GM12878 (cell line): ENCODE measurements around the gene CARD9. TPM values are rescaled to one million over a fixed set of nuclear protein-coding genes. Genes with fewer than 3 reads are reported as not detected.

ENCODE experiments used
- ATAC-seq: fragments of 200-7000 bp; cut with Tn5 transposase; 3 replicates; pipeline ENCODE4 v1.9.1; 2020; ENCODE audit warnings: mild to moderate bottlenecking, moderate library complexity
- BruUV-seq: library from RNA; stranded (reverse); fragments of 400-500 nt; replicated peaks from 2 replicates; lab custom pipeline; 2021; lab: Mats Ljungman, UMichigan
- CTCF ChIA-PET: fragments of 300-600 bp; sonication (Branson Sonifier 250); formaldehyde crosslinking; extraction: SDS; loops from one replicate; lab custom pipeline; 2021; ENCODE audit warnings: inconsistent platforms; lab: Yijun Ruan, JAX
- POLR2A ChIA-PET: fragments of 350-600 bp; formaldehyde crosslinking; extraction: SDS; loops from one replicate; lab custom pipeline; 2021; ENCODE audit warnings: inconsistent platforms; lab: Charles Lee
- RAD21 ChIA-PET: fragments of 300-600 bp; sonication (Branson Sonifier 250); formaldehyde crosslinking; loops from one replicate; lab custom pipeline; 2023; ENCODE audit warnings: antibody characterized with exemption; ENCODE audit not compliant: unreplicated experiment; lab: Charles Lee
- SMC1A ChIA-PET: fragments of 300-600 bp; sonication (Branson Sonifier 250); formaldehyde crosslinking; loops from one replicate; lab custom pipeline; 2023; ENCODE audit not compliant: unreplicated experiment, uncharacterized antibody; lab: Charles Lee
- DNase-seq: peaks from one replicate; pipeline ENCODE4 v3.0.0-alpha.2; 2011; ENCODE audit warnings: low read depth, low spot score
- FAIRE-seq: peaks from 3 replicates; lab custom pipeline; 2011; peaks lifted over from hg19 to GRCh38; lab: Jason Lieb, UNC
- H2AFZ ChIP-seq: 2 replicates; pipeline ENCODE4 v1.6.0; 2011; ENCODE audit warnings: low read depth, low read length, control low read depth; ENCODE audit not compliant: control insufficient read depth
- H3K27ac ChIP-seq: 2 replicates; pipeline ENCODE4 v1.5.1; 2011; ENCODE audit warnings: control low read depth; ENCODE audit not compliant: control insufficient read depth, insufficient read depth
- H3K27me3 ChIP-seq, 2 experiments: replicated peaks in 1 of 2; 2 replicates each; pipeline versions ENCODE4 v1.6.0 to v1.6.1; 2011; ENCODE audit warnings: low read length in 1 of 2; ENCODE audit not compliant: control insufficient read depth in 2 of 2, insufficient read depth in 2 of 2
- H3K36me3 ChIP-seq, 2 experiments: 2 replicates each; pipeline ENCODE4 v1.5.1; 2011; ENCODE audit warnings: low read length in 1 of 2; ENCODE audit not compliant: control insufficient read depth in 2 of 2, insufficient read depth in 2 of 2
- H3K4me1 ChIP-seq: 2 replicates; pipeline ENCODE4 v1.6.1; 2011; ENCODE audit warnings: mild to moderate bottlenecking, low read length, moderate library complexity, mixed read lengths; ENCODE audit not compliant: control insufficient read depth, insufficient read depth
- H3K4me2 ChIP-seq: 2 replicates; pipeline ENCODE4 v1.6.0; 2011; ENCODE audit warnings: control low read depth; ENCODE audit not compliant: control insufficient read depth, insufficient read depth
- H3K4me3 ChIP-seq: fragments of 200-600 bp; sonication (generic); 2 replicates; pipeline ENCODE4 v1.5.1; 2016
- H3K79me2 ChIP-seq: 2 replicates; pipeline ENCODE4 v1.6.0; 2011; ENCODE audit warnings: low read length; ENCODE audit not compliant: control insufficient read depth, insufficient read depth
- H3K9ac ChIP-seq: 2 replicates; pipeline ENCODE4 v1.8.0; 2011; ENCODE audit warnings: low read length, control low read depth, mixed read lengths; ENCODE audit not compliant: control insufficient read depth, insufficient read depth
- H3K9me3 ChIP-seq: replicated peaks from 3 replicates; pipeline ENCODE4 v1.5.1; 2011; ENCODE audit warnings: mild to moderate bottlenecking, low read length; ENCODE audit not compliant: control insufficient read depth, insufficient read depth
- H4K20me1 ChIP-seq: 2 replicates; pipeline ENCODE4 v1.6.0; 2011; ENCODE audit not compliant: control insufficient read depth, insufficient read depth
- ATF3 ChIP-seq: IDR thresholded peaks from 2 replicates; pipeline ENCODE4 v1.6.1; 2011; ENCODE audit warnings: low read depth, mild to moderate bottlenecking, low read length, moderate library complexity, borderline replicate concordance; ENCODE audit errors: extremely low read depth
- BCL11A ChIP-seq: IDR thresholded peaks from 2 replicates; pipeline ENCODE4 v1.6.1; 2011; ENCODE audit warnings: low read depth, low read length
- BMI1 ChIP-seq: fragments of 450-650 bp; IDR thresholded peaks from 2 replicates; pipeline ENCODE4 v1.6.1; 2016; ENCODE audit warnings: mild to moderate bottlenecking, moderate library complexity, borderline replicate concordance
- BRCA1 ChIP-seq: IDR thresholded peaks from 2 replicates; pipeline ENCODE4 v1.6.1; 2011; ENCODE audit warnings: low read depth, low read length, improper control_type of control experiment
- ELK1 ChIP-seq: IDR thresholded peaks from 2 replicates; pipeline ENCODE4 v1.6.1; 2012; ENCODE audit warnings: low read depth, low read length, improper control_type of control experiment
- ETV6 ChIP-seq, 2 experiments: fragments of 450-650 bp in 1 of 2; IDR thresholded peaks in 1 of 2; conservative IDR thresholded peaks in 1 of 2; 2 replicates each; pipeline ENCODE4 v1.6.1; 2014; ENCODE audit warnings: antibody characterized with exemption in 1 of 2, borderline replicate concordance in 1 of 2, low read depth in 1 of 2, mild to moderate bottlenecking in 1 of 2, moderate library complexity in 1 of 2
- FOXM1 ChIP-seq: IDR thresholded peaks from 2 replicates; pipeline ENCODE4 v1.6.1; 2012; ENCODE audit warnings: low read depth, mild to moderate bottlenecking, inconsistent platforms, low read length, moderate library complexity
- HSF1 ChIP-seq: fragments of 150-350 bp; IDR thresholded peaks from 2 replicates; pipeline ENCODE4 v1.6.1; 2014; ENCODE audit warnings: mild to moderate bottlenecking, low read depth, low read length
- MXI1 ChIP-seq: fragments of 150-350 bp; IDR thresholded peaks from 2 replicates; pipeline ENCODE4 v1.6.1; 2011; ENCODE audit warnings: low read depth, mild to moderate bottlenecking, inconsistent platforms, low read length, improper control_type of control experiment
- NKRF ChIP-seq: fragments of 450-650 bp; conservative IDR thresholded peaks from 2 replicates; pipeline ENCODE4 v1.6.1; 2017; ENCODE audit warnings: mild to moderate bottlenecking, moderate library complexity
- SIN3A ChIP-seq: IDR thresholded peaks from 2 replicates; pipeline ENCODE4 v1.6.1; 2012; ENCODE audit warnings: low read depth, low read length, improper control_type of control experiment
- STAT1 ChIP-seq: fragments of 450-650 bp; conservative IDR thresholded peaks from 2 replicates; pipeline ENCODE4 v1.6.1; 2014; ENCODE audit warnings: antibody characterized with exemption, mild to moderate bottlenecking
- TARDBP ChIP-seq: IDR thresholded peaks from 2 replicates; pipeline ENCODE4 v1.6.1; 2016; ENCODE audit warnings: borderline replicate concordance
- USF2 ChIP-seq: IDR thresholded peaks from 2 replicates; pipeline ENCODE4 v1.6.1; 2011; ENCODE audit warnings: low read depth, low read length, improper control_type of control experiment, borderline replicate concordance
- WGBS: methylation state at CpG from one replicate; pipeline ENCODE4 v1.1.6; 2016; ENCODE audit warnings: low lambda C conversion rate; ENCODE audit not compliant: insufficient replicate concordance, insufficient coverage; ENCODE audit errors: missing lambda C conversion rate; 5-methylcytosine and 5-hydroxymethylcytosine counted together
- in situ Hi-C: fragments of 300-500 bp; cut with MboI; formaldehyde crosslinking; loops from 9 replicates; pipeline ENCODE4 v1.14.3; 2018; ENCODE audit warnings: mixed read lengths
- intact Hi-C: fragments of 100-400 bp; cut with micrococcal nuclease; formaldehyde crosslinking; loops from one replicate; pipeline ENCODE4 v1.14.2; 2022; ENCODE audit not compliant: unreplicated experiment
- polyA plus RNA-seq, 11 experiments: library from polyadenylated mRNA; depleted of rRNA in 4 of 11; unstranded in 6 of 11; stranded (reverse) in 5 of 11; fragments of >200 nt; fragmentation: Nextera tagmentation in 4 of 11; fragmentation: Illumina TruSeq in 1 of 11; extraction: Ambion mirVana in 4 of 11; extraction: Trizol in 1 of 11; gene quantifications; 1 replicate in 1 of 11; 2 replicates in 10 of 11; pipeline versions ENCODE4 v1.2.1 to v1.2.3, GENCODE V29; 2011 to 2016; ENCODE audit warnings: inconsistent platforms in 2 of 11, missing spikeins in 2 of 11, low read depth in 1 of 11
- total RNA-seq, 4 experiments: library from RNA; depleted of rRNA in 3 of 4; stranded (reverse); fragments of >200 nt in 3 of 4; fragmentation: Illumina TruSeq in 1 of 4; extraction: Trizol in 1 of 4; gene quantifications; 2 replicates each; pipeline versions ENCODE4 v1.2.1 to v1.2.3, GENCODE V29; 2013 to 2021

The CARD9 gene
- total and polyA plus RNA-seq, 10 of the 15 experiments (the other 5 are each of a cell fraction or from before 2014, with no cell fraction given): 0.11 to 4.9 (median 1.8) TPM; not detected in 1

- RAD21 ChIA-PET: no interaction called here
- TF ChIP-seq ELK1: no peak
- no peak for TF ChIP-seq FOXM1
- no peak for TF ChIP-seq TARDBP
- no peak for TF ChIP-seq BCL11A
- no peak for TF ChIP-seq ETV6 (conservative IDR thresholded peaks at IDR 0.05 in 1 of 2, IDR thresholded peaks at IDR 0.05 in 1 of 2; ENCODE audit: borderline replicate concordance in 1 of 2, low read depth in 1 of 2)
- no peak for TF ChIP-seq MXI1
- no peak for TF ChIP-seq SIN3A
- TF ChIP-seq STAT1: no peak
- no peak for TF ChIP-seq BRCA1
- no peak for TF ChIP-seq NKRF
- no peak for TF ChIP-seq ATF3
- TF ChIP-seq BMI1: no peak
- no peak for TF ChIP-seq USF2
- no peak for TF ChIP-seq HSF1
- Histone ChIP-seq H4K20me1 (no peaks in the 10 kb centered on the region), H3K4me1 (no peaks in the 10 kb centered on the region), H2AFZ (no peak overlapping the region), H3K4me2 (no peak overlapping the region), H3K27ac (no peak overlapping the region), H3K36me3 (no peaks in the 10 kb centered on the region), H3K9me3 (peaks cover 2% of the 10 kb centered on the region; the same call in 1 of the 3 replicates), H3K4me3 (no peak overlapping the region), H3K9ac (no peak overlapping the region), H3K79me2 (no peaks in the 10 kb centered on the region), H3K27me3 (peaks cover 4 to 9% of the 10 kb centered on the region in 2 experiments)
- intact Hi-C loops (no loop called here), in situ Hi-C loops (no loop called here)
- ATAC-seq (no peak), FAIRE-seq (no peak), DNase-seq (no peak)
- SMC1A ChIA-PET: no interaction called here
- POLR2A ChIA-PET: interaction anchor here (0.7 kb wide), 1 partner anchor 445 kb away, joined by 5 read pairs; no protein-coding TSS in a partner anchor
- CTCF ChIA-PET: no interaction called here
- no TSS peak for BruUV-seq
- 41% methylated on average over 19 of the region's 19 CpGs for WGBS
Observed at GRCh38 chr9:136321561-136321960, 51.9 kb downstream of the CARD9 start.
